ENCODE measurements around the gene NPVF.

Gene NPVF

GRCh38 chr7:25238066-25238725 is 9.9 kb upstream of the NPVF start:
- FAIRE-seq (no peak), DNase-seq (ENCODE audit: insufficient read length, low spot score) (no peak)

GRCh38 chr7:25235471-25235870 is 7.2 kb upstream of the NPVF start:
- no peak for DNase-seq (ENCODE audit: insufficient read length, low spot score)
- FAIRE-seq: no peak

- FAIRE-seq (no peak), DNase-seq (ENCODE audit: insufficient read length, low spot score) (no peak)
These were observed 6.0 kb upstream of the NPVF start for GRCh38 chr7:25234336-25234735.

GRCh38 chr7:25223206-25223605 is 5.1 kb downstream of the NPVF start:
- DNase-seq (ENCODE audit: insufficient read length, low spot score) (no peak), FAIRE-seq (no peak)

GRCh38 chr7:25222666-25223065 is 5.6 kb downstream of the NPVF start:
- DNase-seq (ENCODE audit: insufficient read length, low spot score): no peak
- no peak for FAIRE-seq

- FAIRE-seq (no peak), DNase-seq (ENCODE audit: insufficient read length, low spot score) (no peak)
These were observed 7.3 kb downstream of the NPVF start for GRCh38 chr7:25221009-25221408.

- DNase-seq (ENCODE audit: insufficient read length, low spot score) (no peak), FAIRE-seq (no peak)
These were observed 10.1 kb downstream of the NPVF start for GRCh38 chr7:25218191-25218590.

- FAIRE-seq (peak; percentile 84), DNase-seq (ENCODE audit: insufficient read length, low spot score) (no peak)
These were observed 11.4 kb downstream of the NPVF start for GRCh38 chr7:25216837-25217236.

- FAIRE-seq: no peak
- no peak for DNase-seq (ENCODE audit: insufficient read length, low spot score)
These were observed 12.5 kb downstream of the NPVF start for GRCh38 chr7:25215694-25216335.

- no peak for FAIRE-seq
These were observed 19.6 kb downstream of the NPVF start for GRCh38 chr7:25208525-25209221.

GRCh38 chr7:25207887-25208286 is 20.4 kb downstream of the NPVF start:
- no peak for FAIRE-seq
- DNase-seq (ENCODE audit: insufficient read length, low spot score): no peak

More at GRCh38 chr7:25208525-25209221, 19.6 kb downstream of the NPVF start:
- DNase-seq (ENCODE audit: insufficient read length, low spot score): no peak

GRCh38 chr7:25206765-25207164 is 21.5 kb downstream of the NPVF start:
- no peak for DNase-seq (ENCODE audit: insufficient read length, low spot score)
- FAIRE-seq: no peak

- FAIRE-seq: no peak
- DNase-seq (ENCODE audit: insufficient read length, low spot score): no peak
These were observed 32.0 kb downstream of the NPVF start for GRCh38 chr7:25196132-25196896.

GRCh38 chr7:25194036-25194435 is 34.2 kb downstream of the NPVF start:
- DNase-seq (ENCODE audit: insufficient read length, low spot score) (no peak), FAIRE-seq (no peak)

GRCh38 chr7:25192043-25192442 is 36.2 kb downstream of the NPVF start:
- FAIRE-seq (no peak), DNase-seq (ENCODE audit: insufficient read length, low spot score) (no peak)

- DNase-seq (ENCODE audit: insufficient read length, low spot score) (no peak), FAIRE-seq (no peak)
These were observed 39.1 kb downstream of the NPVF start for GRCh38 chr7:25189197-25189596.

GRCh38 chr7:25187932-25188331 is 40.4 kb downstream of the NPVF start:
- no peak for FAIRE-seq

GRCh38 chr7:25186436-25186835 is 41.9 kb downstream of the NPVF start:
- FAIRE-seq (no peak), DNase-seq (ENCODE audit: insufficient read length, low spot score) (no peak)

More at GRCh38 chr7:25187932-25188331, 40.4 kb downstream of the NPVF start:
- no peak for DNase-seq (ENCODE audit: insufficient read length, low spot score)

- FAIRE-seq (no peak), DNase-seq (ENCODE audit: insufficient read length, low spot score) (no peak)
These were observed 46.8 kb downstream of the NPVF start for GRCh38 chr7:25181532-25181931.

- no peak for FAIRE-seq
- no peak for DNase-seq (ENCODE audit: insufficient read length, low spot score)
These were observed 47.3 kb downstream of the NPVF start for GRCh38 chr7:25180946-25181345.

- FAIRE-seq (no peak), DNase-seq (ENCODE audit: insufficient read length, low spot score) (no peak)
These were observed 47.7 kb downstream of the NPVF start for GRCh38 chr7:25180592-25180923.
